ENCODE measurements around the gene CPE. TPM values are rescaled to one million over a fixed set of nuclear protein-coding genes. Genes with fewer than 3 reads are reported as not detected.

CPE gene
- total RNA-seq, 1 donor from 2014 or later: 10.7 TPM

- TF ChIP-seq, protein P1, sequence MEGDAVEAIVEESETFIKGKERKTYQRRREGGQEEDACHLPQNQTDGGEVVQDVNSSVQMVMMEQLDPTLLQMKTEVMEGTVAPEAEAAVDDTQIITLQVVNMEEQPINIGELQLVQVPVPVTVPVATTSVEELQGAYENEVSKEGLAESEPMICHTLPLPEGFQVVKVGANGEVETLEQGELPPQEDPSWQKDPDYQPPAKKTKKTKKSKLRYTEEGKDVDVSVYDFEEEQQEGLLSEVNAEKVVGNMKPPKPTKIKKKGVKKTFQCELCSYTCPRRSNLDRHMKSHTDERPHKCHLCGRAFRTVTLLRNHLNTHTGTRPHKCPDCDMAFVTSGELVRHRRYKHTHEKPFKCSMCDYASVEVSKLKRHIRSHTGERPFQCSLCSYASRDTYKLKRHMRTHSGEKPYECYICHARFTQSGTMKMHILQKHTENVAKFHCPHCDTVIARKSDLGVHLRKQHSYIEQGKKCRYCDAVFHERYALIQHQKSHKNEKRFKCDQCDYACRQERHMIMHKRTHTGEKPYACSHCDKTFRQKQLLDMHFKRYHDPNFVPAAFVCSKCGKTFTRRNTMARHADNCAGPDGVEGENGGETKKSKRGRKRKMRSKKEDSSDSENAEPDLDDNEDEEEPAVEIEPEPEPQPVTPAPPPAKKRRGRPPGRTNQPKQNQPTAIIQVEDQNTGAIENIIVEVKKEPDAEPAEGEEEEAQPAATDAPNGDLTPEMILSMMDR (IDR thresholded peaks at IDR 0.05; ENCODE audit: insufficient read depth, low read length, poor library complexity, severe bottlenecking): no peak
- no peak for DNase-seq (ENCODE audit: low read depth)
- Histone ChIP-seq H3K36me3 (ENCODE audit: control insufficient read depth, insufficient read depth, low read length) (no peaks in the 10 kb centered on the region), H3K4me3 (ENCODE audit: low read depth, low read length) (no peak overlapping the region), H3K27me3 (ENCODE audit: control insufficient read depth, insufficient read depth, low read length) (no peaks in the 10 kb centered on the region)
Observed at GRCh38 chr4:165524532-165525190, 145.9 kb downstream of the CPE start.

DNA sequence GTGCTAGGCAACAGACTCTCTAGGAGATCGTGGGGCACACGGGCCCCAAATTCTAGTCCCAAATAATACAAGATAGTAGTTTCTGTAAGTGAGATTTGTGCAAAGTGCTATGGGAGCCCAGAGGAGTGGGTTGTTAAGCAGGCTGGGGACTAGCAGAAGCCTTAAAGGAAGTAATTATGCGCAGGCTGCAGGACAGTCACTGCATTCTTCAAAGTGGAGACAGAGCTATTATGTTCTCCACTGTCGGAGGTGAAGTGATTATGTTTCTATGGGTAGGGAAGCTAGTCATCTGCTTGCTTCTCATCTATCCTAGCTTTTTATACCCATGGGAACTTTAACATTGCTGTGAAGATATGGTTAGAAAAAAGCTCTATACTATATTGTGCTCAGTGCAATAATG is 154.2 kb downstream of the CPE start:
- Histone ChIP-seq H3K36me3 (ENCODE audit: control insufficient read depth, insufficient read depth, low read length) (no peaks in the 10 kb centered on the region), H3K27me3 (ENCODE audit: control insufficient read depth, insufficient read depth, low read length) (no peaks in the 10 kb centered on the region), H3K4me3 (ENCODE audit: low read depth, low read length) (no peak overlapping the region)
- TF ChIP-seq, protein P1 (IDR thresholded peaks at IDR 0.05; ENCODE audit: insufficient read depth, low read length, poor library complexity, severe bottlenecking): no peak
- DNase-seq (ENCODE audit: low read depth): no peak

DNA sequence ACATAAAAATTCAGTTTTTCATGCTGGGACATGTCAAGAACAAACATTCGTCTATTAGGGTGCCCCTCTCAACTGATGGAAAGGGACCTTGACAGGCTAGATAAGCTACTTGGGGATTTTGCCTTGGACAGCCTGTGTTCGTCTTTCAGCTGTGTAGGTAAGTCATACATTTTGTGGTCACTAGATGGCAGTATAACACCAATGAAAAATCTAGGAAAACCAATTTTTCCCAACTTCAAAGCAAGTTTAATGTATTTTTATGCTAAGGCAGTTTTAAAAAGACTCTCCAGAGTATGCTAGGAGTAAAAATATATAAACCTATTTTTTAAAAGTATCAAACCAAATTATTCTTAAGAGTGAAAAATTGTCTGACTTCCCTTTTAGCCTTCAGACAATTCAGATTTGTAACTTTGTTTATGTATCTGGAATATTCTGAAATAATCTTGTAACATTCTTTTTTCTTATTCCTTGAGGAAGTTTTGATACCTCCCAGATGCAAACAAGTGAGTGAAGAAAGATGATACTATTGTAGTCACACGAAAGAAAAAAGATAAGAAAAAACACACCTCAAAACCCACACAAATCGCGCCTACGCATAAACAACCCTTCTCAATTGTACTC is 158.3 kb downstream of the CPE start:
- TF ChIP-seq, protein P1 (IDR thresholded peaks at IDR 0.05; ENCODE audit: insufficient read depth, low read length, poor library complexity, severe bottlenecking): peak; percentile 46
- Histone ChIP-seq H3K4me3 (ENCODE audit: low read depth, low read length) (no peak overlapping the region), H3K36me3 (ENCODE audit: control insufficient read depth, insufficient read depth, low read length) (no peaks in the 10 kb centered on the region), H3K27me3 (ENCODE audit: control insufficient read depth, insufficient read depth, low read length) (no peaks in the 10 kb centered on the region)
- DNase-seq (ENCODE audit: low read depth): no peak

DNA sequence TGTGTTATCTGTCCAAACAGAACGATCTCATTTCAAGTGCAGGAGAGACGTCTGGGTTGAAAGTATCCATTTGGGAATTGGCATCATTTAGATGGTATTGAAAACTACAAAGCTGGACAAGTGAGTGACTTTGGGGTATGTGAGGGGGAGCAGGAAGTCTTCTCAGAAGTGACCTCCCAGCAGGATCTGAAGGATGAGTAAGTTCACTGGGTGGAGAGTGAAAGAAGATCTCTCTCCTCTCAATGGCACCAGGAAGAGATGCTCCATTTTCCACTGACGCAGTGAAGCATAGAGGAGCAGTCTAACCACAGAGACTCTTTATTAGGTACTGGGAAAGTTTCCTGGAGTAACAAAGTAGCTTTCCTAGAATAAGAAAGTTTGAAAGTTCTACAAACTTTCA is 161.0 kb downstream of the CPE start:
- Histone ChIP-seq H3K4me3 (ENCODE audit: low read depth, low read length) (no peak overlapping the region), H3K36me3 (ENCODE audit: control insufficient read depth, insufficient read depth, low read length) (no peaks in the 10 kb centered on the region), H3K27me3 (ENCODE audit: control insufficient read depth, insufficient read depth, low read length) (no peaks in the 10 kb centered on the region)
- TF ChIP-seq, protein P1 (IDR thresholded peaks at IDR 0.05; ENCODE audit: insufficient read depth, low read length, poor library complexity, severe bottlenecking): no peak
- peak; percentile 26 for DNase-seq (ENCODE audit: low read depth)

GRCh38 chr4:165540206-165540830 is 161.5 kb downstream of the CPE start:
- Histone ChIP-seq H3K36me3 (ENCODE audit: control insufficient read depth, insufficient read depth, low read length) (no peaks in the 10 kb centered on the region), H3K4me3 (ENCODE audit: low read depth, low read length) (no peak overlapping the region), H3K27me3 (ENCODE audit: control insufficient read depth, insufficient read depth, low read length) (no peaks in the 10 kb centered on the region)
- DNase-seq (ENCODE audit: low read depth): no peak
- TF ChIP-seq, protein P1 (IDR thresholded peaks at IDR 0.05; ENCODE audit: insufficient read depth, low read length, poor library complexity, severe bottlenecking): no peak
